ENCODE data around the gene FAF1. TPM values are rescaled to one million over a fixed set of nuclear protein-coding genes. Genes with fewer than 3 reads are reported as not detected.
"Not testable (repeated sequence)": the region's sequence is repeated elsewhere in the genome, so short reads cannot be mapped to it uniquely, and the experiment has no call there.

The FAF1 gene
- total RNA-seq, 4 donors from 2014 or later: 33.8 to 55.8 (median 45.6) TPM

- DNase-seq (ENCODE audit: low spot score in 2 of 2): no peak
- no peak for TF ChIP-seq POLR2A (IDR thresholded peaks at IDR 0.05)
- no peak for TF ChIP-seq CTCF (IDR thresholded peaks at IDR 0.05)
- intact Hi-C loops (cut with DNase I; ENCODE audit: low total_unique reads): no loop called here
- 94 to 98% methylated on average over 1 of the region's 1 CpG for WGBS, 2 donors
- no peak overlapping the region for H3K4me3 ChIP-seq (ENCODE audit: low read depth, poor library complexity, severe bottlenecking)
Measured at GRCh38 chr1:50548243-50548642, 411.8 kb downstream of the FAF1 start.

- no peak overlapping the region for H3K4me3 ChIP-seq (ENCODE audit: low read depth, poor library complexity, severe bottlenecking)
- intact Hi-C loops (cut with DNase I; ENCODE audit: low total_unique reads): no loop called here
- TF ChIP-seq CTCF (IDR thresholded peaks at IDR 0.05): no peak
- TF ChIP-seq POLR2A (IDR thresholded peaks at IDR 0.05): no peak
- DNase-seq (ENCODE audit: low spot score in 2 of 2): no peak
Measured at GRCh38 chr1:50542362-50542761, 417.7 kb downstream of the FAF1 start.

- H3K4me3 ChIP-seq (ENCODE audit: low read depth, poor library complexity, severe bottlenecking): no peak overlapping the region
- intact Hi-C loops (cut with DNase I; ENCODE audit: low total_unique reads): no loop called here
- no peak for DNase-seq (ENCODE audit: low spot score in 2 of 2)
- WGBS, 2 donors: 87% methylated on average over 1 of the region's 1 CpG
- no peak for TF ChIP-seq CTCF (IDR thresholded peaks at IDR 0.05)
- no peak for TF ChIP-seq POLR2A (IDR thresholded peaks at IDR 0.05)
Measured at GRCh38 chr1:50538476-50538875, 421.6 kb downstream of the FAF1 start.

GRCh38 chr1:50531601-50532000 is 428.5 kb downstream of the FAF1 start:
- no peak for DNase-seq (ENCODE audit: low spot score in 2 of 2)
- H3K4me3 ChIP-seq (ENCODE audit: low read depth, poor library complexity, severe bottlenecking): no peak overlapping the region
- TF ChIP-seq CTCF (IDR thresholded peaks at IDR 0.05) (no peak), POLR2A (IDR thresholded peaks at IDR 0.05) (no peak)
- intact Hi-C loops (cut with DNase I; ENCODE audit: low total_unique reads): no loop called here
- 95 to 98% methylated on average over 1 of the region's 1 CpG for WGBS, 2 donors

GRCh38 chr1:50531027-50531426 is 429.0 kb downstream of the FAF1 start:
- TF ChIP-seq CTCF (IDR thresholded peaks at IDR 0.05) (no peak), POLR2A (IDR thresholded peaks at IDR 0.05) (no peak)

GRCh38 chr1:50529510-50529909 is 430.6 kb downstream of the FAF1 start:
- intact Hi-C loops (cut with DNase I; ENCODE audit: low total_unique reads): no loop called here
- no peak for DNase-seq (ENCODE audit: low spot score in 2 of 2)
- TF ChIP-seq CTCF (IDR thresholded peaks at IDR 0.05): no peak
- TF ChIP-seq POLR2A (IDR thresholded peaks at IDR 0.05): no peak
- H3K4me3 ChIP-seq (ENCODE audit: low read depth, poor library complexity, severe bottlenecking): no peak overlapping the region

More at GRCh38 chr1:50531027-50531426, 429.0 kb downstream of the FAF1 start:
- no peak overlapping the region for H3K4me3 ChIP-seq (ENCODE audit: low read depth, poor library complexity, severe bottlenecking)
- DNase-seq (ENCODE audit: low spot score in 2 of 2): no peak
- intact Hi-C loops (cut with DNase I; ENCODE audit: low total_unique reads): no loop called here
- 71 to 76% methylated on average over 2 of the region's 2 CpGs for WGBS, 2 donors

- H3K4me3 ChIP-seq (ENCODE audit: low read depth, poor library complexity, severe bottlenecking); DNase-seq (ENCODE audit: low spot score in 2 of 2); intact Hi-C loops (cut with DNase I; ENCODE audit: low total_unique reads): not testable (repeated sequence)
- WGBS, 2 donors: 100% methylated on average over 3 of the region's 3 CpGs
Measured at GRCh38 chr1:50527987-50528320, 432.1 kb downstream of the FAF1 start.

Measured in lower leg skin (tissue), 4 donors.